AG10803 (cell line): ENCODE measurements around the gene ARL4A.
A peak's percentile ranks its signal among the peaks of the same experiment; 100 is the strongest.

Source experiments
- DNase-seq: peaks from one replicate; pipeline ENCODE4 v3.0.0; 2010; ENCODE audit warnings: low read depth
- H3K4me3 ChIP-seq: 2 replicates; pipeline ENCODE4 v1.5.1; 2011; ENCODE audit warnings: mild to moderate bottlenecking, low read length, control low read depth
- CTCF ChIP-seq: conservative IDR thresholded peaks from 2 replicates; pipeline ENCODE4 v1.5.1; 2011; ENCODE audit warnings: mild to moderate bottlenecking, low read length, control low read depth, inconsistent platforms

Gene ARL4A, protein sequence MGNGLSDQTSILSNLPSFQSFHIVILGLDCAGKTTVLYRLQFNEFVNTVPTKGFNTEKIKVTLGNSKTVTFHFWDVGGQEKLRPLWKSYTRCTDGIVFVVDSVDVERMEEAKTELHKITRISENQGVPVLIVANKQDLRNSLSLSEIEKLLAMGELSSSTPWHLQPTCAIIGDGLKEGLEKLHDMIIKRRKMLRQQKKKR

GRCh38 chr7:12686891-12687717, at the start of gene ARL4A:
Gene ARL4A (plus strand): TSS chr7:12687633. CDS start chr7:12688255, 622 bp downstream.
- peak; percentile 38 for TF ChIP-seq CTCF
- peak within 1 kb of the TSS; percentile 72 for H3K4me3 ChIP-seq
- DNase-seq, result peak; percentile 96

- H3K4me3 ChIP-seq, result 0 out of 2 replicates have a peak overlapping the region, but pooled peaks have one; percentile 6
- no peak for DNase-seq
- TF ChIP-seq CTCF, result no peak; the same call in 1 of the 2 replicates
Observed at GRCh38 chr7:12637819-12638592, 49.4 kb upstream of the ARL4A start.

- peak; percentile 66 for TF ChIP-seq CTCF
- no peak overlapping the region for H3K4me3 ChIP-seq
- peak; percentile 35 for DNase-seq
Observed at GRCh38 chr7:12638851-12639456, 48.5 kb upstream of the ARL4A start.

DNA sequence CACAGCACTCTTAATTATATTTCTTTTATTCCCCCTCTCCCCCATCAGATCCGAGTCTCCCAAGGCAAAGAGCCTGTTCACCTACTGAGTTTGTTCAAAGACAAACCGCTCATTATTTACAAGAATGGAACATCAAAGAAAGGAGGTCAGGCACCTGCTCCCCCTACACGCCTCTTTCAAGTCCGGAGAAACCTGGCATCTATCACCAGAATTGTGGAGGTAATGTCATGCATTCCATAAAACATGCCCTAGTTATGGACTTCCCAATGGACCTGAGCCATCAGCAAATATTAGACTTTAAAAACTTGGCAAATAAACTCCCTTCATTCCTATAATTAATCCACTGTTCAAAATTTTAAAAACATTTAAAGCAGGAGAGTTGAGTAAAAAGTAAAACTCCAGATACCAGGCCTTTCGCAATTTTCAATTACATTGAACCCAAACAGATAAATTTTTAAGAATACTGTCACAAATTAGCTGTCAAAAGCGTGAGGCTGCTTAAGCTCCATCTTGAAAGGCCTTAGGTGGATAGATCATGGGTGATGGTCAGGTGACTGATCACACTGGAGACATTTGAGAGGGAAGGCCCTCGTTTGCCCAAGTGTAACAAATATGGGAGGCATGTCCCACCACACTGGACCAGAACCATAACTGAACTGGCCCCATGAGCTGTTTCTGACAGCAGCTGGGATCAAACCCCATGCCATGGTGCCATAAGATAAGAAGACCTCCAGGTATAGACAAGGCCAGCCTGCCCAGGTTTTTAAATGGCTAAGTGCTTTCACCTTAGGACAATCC, 46.9 kb upstream of the ARL4A start:
- TF ChIP-seq CTCF, result no peak
- H3K4me3 ChIP-seq, result no peak overlapping the region
- DNase-seq, result no peak

DNA sequence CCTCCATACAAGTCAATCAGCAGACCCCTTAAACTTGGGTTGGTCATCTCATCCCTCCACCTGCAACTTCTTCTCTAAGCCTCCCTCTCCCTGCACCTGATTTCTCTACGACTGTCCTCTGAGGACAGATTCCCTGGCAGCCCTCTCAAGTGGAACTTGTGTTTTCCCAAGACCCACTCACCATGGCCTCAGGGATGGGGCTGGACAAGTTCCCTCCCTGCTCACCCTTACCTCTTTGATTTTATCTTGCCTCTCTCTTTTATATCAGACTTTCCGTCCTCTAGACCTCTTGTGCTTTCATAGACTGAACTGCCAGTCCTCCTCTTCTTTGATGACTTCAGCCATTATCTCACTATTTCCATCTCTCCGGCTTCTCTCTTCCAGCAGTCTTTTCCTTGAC, 46.2 kb upstream of the ARL4A start:
- H3K4me3 ChIP-seq, result no peak overlapping the region
- TF ChIP-seq CTCF, result no peak
- DNase-seq, result no peak

DNA sequence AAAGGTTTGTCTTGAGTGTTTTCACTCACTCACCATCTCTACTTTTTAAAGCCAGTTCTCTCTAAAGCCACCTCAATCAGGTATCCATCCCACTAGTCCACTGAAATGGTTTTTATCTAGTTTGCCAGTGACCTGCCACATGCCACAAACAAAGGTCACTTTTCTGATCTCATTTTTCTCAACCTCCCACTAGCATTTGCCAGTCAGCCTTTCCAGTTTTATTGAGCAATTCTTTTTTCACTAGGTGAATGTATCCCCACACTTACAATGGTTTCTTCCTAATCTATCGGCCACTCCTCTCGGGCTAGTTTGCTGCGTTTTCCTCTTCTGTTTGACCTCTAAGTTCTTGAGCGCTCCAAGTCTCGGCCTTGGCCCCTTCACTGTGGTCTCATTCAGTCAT, 44.9 kb upstream of the ARL4A start:
- peak; percentile 11 for DNase-seq
- TF ChIP-seq CTCF, result no peak

More for the DNA sequence above, 44.9 kb upstream of the ARL4A start:
- no peak overlapping the region for H3K4me3 ChIP-seq
